Stimulated activated CD8-positive, alpha-beta memory T cell treated with anti-CD3 and anti-CD28 coated beads, Interleukin-4, amount 100 ng/mL, for 4 hours (primary cell): ENCODE results near the gene SPPL2B.
"Not testable (repeated sequence)": the region's sequence is repeated elsewhere in the genome, so short reads cannot be mapped to it uniquely, and the experiment has no call there.

Experiments
- DNase-seq, 2 donors: peaks; one replicate each; pipeline ENCODE4 v3.0.0-alpha.2; 2020; ENCODE audit warnings: low read depth in 2 of 2, low spot score in 1 of 2

SPPL2B gene

GRCh38 chr19:2336528-2337328 lies 8.2 kb downstream of the SPPL2B start:
- no peak for DNase-seq

DNA sequence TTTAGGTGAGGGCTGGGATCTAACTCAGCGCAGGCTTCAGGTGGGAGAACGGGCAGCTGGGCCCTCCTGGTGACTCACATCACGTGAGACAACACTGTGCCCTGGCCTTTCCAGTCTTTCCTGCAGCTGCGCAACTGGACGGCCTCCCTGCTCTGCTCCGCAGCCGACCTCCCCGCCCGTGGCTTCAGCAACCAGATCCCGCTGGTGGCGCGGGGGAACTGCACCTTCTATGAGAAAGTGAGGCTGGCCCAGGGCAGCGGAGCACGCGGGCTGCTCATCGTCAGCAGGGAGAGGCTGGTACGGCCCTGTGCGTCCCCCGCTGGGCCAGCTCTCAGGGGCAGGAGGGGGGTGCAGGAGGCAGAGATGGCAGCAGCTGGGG lies 8.8 kb downstream of the SPPL2B start:
- no peak for DNase-seq

- DNase-seq = no peak
These were observed 9.7 kb downstream of the SPPL2B start for GRCh38 chr19:2338055-2338615.

- DNase-seq = no peak
These were observed 10.5 kb downstream of the SPPL2B start for GRCh38 chr19:2338751-2339643.

- no peak for DNase-seq
These were observed 11.3 kb downstream of the SPPL2B start for GRCh38 chr19:2339644-2340310.

DNA sequence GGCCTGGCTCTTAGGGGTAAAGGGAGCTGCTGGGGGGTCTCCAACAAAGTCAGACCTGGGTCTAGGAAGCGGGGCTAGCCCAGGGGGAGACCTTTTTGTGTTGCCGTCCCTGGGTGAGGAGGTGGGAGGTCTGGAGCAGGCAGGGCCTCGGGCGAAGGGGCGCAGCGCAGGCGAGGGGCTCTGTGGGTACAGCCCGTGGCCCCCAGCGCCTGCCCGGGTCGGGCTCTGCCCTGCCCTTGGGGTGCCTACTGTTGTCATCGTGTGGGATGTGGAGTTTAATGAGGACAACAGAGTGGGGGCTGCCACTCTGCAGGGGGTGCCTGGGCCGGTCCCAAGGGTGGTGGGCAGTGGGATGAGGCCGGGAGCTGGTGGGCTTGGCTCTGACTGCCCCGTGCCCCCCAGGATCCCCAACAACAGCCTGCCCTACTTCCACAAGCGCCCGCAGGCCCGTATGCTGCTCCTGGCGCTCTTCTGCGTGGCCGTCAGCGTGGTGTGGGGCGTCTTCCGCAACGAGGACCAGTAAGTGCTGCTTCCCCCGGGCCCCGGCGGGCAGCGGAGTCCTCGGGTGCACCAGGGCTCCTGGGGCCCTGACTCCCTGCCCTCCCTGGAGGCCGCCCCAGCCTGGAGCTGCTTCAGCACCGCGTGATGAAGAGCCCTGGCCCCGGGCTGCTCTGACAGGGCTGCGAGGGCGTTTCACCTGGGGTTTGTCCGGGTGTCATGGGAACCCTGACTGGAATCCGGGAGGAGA lies 12.2 kb downstream of the SPPL2B start:
- DNase-seq = no peak

GRCh38 chr19:2341244-2341751 lies 12.8 kb downstream of the SPPL2B start:
- DNase-seq = no peak

DNA sequence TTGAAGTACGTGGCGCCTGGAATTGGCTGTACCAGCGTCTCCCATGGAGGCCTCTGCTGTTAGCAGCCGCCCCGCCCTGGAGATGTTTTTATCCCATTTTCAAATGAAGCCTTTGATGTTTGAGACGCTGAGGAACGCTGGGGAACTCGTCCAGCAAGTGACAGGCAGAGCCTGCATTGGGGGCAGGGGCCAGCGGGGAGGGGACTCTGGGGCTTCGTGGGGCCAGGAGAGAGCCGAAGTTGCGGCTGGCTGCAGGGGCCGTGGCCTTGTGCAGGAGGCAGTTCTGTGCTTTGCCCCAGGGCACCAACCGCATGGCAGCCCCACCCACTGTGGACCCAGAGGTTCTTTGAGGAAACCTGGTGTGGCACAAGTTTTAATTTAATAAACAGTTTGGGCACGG lies 13.5 kb downstream of the SPPL2B start:
- no peak for DNase-seq

DNA sequence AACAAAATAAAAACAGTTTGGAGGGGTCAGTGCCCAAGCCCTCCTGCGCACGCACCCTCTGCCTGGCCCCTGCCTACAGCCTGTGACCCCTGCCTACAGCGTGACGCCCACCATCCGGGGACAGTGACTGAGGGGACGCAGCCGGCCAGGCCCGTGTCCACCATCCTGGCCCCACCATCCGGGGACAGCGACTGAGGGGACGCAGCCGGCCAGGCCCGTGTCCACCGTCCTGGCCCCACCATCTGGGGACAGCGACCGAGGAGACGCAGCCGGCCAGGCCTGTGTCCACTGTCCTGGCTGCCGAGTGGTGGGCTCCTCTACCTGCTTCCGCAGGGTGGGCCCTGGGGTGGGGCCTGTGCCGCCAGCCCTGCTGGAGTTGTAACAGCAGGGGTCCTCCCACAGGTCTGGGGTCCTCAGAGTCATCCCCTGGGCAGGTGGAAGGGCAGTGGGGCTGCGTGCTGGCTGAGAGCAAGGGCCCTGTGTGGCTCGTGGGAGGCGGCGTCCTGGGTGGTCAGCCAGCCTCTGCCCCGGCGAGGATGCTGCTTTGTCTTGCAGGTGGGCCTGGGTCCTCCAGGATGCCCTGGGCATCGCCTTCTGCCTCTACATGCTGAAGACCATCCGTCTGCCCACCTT lies 14.3 kb downstream of the SPPL2B start:
- DNase-seq = no peak

GRCh38 chr19:2343289-2343982 lies 15.0 kb downstream of the SPPL2B start:
- DNase-seq = no peak

- DNase-seq = no peak
These were observed 15.9 kb downstream of the SPPL2B start for GRCh38 chr19:2344381-2344870.

- DNase-seq = no peak
These were observed 16.6 kb downstream of the SPPL2B start for GRCh38 chr19:2345076-2345475.

GRCh38 chr19:2345794-2346663 lies 17.5 kb downstream of the SPPL2B start:
- DNase-seq = no peak

DNA sequence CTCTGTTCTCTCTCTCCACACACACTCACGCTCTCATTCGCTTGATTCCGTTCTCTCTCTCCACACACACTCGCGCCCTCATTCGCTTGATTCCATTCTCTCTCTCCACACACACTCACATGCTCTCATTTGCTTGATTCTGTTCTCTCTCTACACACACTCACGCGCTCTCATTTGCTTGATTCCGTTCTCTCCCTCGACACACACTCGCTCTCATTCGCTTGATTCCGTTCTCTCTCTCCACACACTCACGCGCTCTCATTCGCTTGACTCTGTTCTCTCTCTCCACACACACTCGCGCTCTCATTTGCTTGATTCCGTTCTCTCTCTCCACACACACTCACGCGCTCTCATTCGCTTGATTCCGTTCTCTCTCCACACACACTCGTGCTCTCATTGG lies 21.3 kb downstream of the SPPL2B start:
- DNase-seq = not testable (repeated sequence)

DNA sequence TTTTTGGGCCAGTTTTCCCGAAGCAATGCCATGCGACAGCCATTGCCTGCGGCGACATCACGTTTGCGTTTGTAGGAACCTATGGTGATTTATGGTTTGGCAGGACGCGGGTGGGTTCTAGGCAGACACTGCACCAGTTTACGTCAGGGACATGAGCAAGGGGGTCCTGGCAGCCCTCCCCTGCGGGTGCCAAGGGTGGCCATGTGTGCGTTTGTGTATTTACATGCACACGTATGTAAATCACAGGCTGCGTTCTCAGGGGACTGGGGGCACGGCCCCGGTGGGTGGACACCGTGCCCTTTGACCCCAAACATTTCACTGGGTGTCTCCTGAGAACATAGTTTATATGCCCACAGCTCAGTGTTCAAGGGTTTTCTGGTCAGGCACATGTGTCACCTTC lies 22.2 kb downstream of the SPPL2B start:
- DNase-seq = no peak

GRCh38 chr19:2351591-2351990 lies 23.1 kb downstream of the SPPL2B start:
- no peak for DNase-seq

DNA sequence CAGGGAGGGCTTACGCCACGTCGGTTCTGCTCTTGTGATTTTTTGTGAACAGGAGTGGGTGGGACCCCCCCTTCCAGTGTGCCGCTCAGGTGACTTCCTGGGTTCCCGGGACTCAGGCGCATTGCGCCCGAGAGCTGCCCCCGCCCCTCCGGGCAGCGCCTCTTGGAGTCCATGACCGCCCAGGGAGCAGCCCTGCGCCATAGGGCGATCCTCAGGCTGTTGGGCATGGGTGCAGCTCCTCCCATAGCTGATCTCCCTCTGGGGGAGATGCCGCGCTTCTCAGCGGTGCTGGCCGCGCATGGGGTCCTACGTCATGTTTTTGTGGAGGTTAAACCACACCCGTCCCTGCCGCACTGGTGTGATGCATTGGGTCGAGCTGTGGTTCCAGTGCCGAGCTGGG lies 23.6 kb downstream of the SPPL2B start:
- DNase-seq = no peak

DNA sequence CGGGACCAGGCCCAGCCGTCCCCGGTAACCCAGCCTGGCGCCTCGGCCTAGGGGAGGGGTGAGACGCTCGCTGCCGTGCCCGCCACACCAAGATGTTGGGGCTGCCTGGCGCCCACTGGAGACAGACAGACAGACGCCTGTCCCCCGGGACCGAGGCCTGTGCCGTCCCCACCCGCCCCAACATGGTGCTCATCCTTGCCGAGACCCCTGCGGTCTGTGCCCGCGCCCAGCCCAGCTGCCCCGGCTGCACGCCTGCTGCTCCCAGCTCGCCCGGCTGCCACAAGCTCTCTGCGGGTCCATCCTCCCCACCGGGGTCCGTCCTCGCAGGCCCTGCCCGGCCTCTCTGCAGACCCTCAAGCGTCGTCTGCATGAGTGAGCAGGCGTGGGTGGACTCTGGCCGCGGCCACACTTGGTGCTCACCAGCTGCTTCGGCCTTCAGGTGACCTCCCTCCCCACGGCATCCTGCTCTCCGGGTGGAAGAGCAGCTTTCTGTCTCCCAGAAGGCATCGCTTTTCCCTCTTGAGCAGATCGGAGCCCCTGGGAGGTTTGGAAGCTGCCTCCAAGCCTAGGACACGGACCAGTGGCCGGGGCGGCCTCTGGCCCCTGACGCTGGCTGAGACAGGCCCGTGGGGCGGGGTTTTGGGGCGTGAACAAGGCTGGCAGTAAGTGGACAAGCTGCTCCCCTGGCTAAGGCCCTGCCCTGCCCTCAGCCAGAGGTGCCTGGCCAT lies 24.8 kb downstream of the SPPL2B start:
- DNase-seq = no peak
